HCT116 (cell line): Measurements from ENCODE around the gene BEST4. TPM values are rescaled to one million over a fixed set of nuclear protein-coding genes. Genes with fewer than 3 reads are reported as not detected.
A peak's percentile ranks its signal among the peaks of the same experiment; 100 is the strongest.

ENCODE experiments used
- ATAC-seq: fragments of 200-7000 bp; cut with Tn5 transposase; 2 replicates; pipeline ENCODE4 v1.9.1; 2020; ENCODE audit warnings: mild to moderate bottlenecking, moderate library complexity
- BruUV-seq: library from RNA; stranded (reverse); fragments of 400-500 nt; replicated peaks from 2 replicates; lab custom pipeline; 2021; lab: Mats Ljungman, UMichigan
- CTCF ChIA-PET: fragments of 300-600 bp; sonication (Branson Sonifier 250); formaldehyde crosslinking; loops from one replicate; lab custom pipeline; 2021; ENCODE audit warnings: antibody characterized with exemption; lab: Charles Lee
- POLR2A ChIA-PET: fragments of 300-600, 350-600 bp; sonication (Branson Sonifier 250); formaldehyde crosslinking; loops from one replicate; lab custom pipeline; 2021; ENCODE audit warnings: antibody characterized with exemption; lab: Charles Lee
- RAD21 ChIA-PET, 2 experiments: fragments of 300-600 bp; sonication (Branson Sonifier 250); formaldehyde crosslinking; loops; one replicate each; lab custom pipeline; 2023; ENCODE audit warnings: low total read pairs in 2 of 2; ENCODE audit not compliant: uncharacterized antibody in 2 of 2, unreplicated experiment in 2 of 2, low non-redundant PET in 1 of 2; lab: Charles Lee
- DNase-seq: peaks from one replicate; pipeline ENCODE4 v3.0.0-alpha.2; 2010; ENCODE audit warnings: low read depth, low spot score
- H2AFZ ChIP-seq: fragments of 200-600 bp; shearing (Covaris generic), sonication (generic); 2 replicates; pipeline ENCODE4 v1.6.1; 2017; ENCODE audit warnings: low read depth, mixed run types, mixed read lengths, antibody characterized with exemption, low read length; ENCODE audit not compliant: poor library complexity, severe bottlenecking
- H3K27ac ChIP-seq: 2 replicates; pipeline ENCODE4 v1.5.1; 2012; ENCODE audit warnings: low read depth, low read length
- H3K27me3 ChIP-seq: fragments of 200-600 bp; sonication (generic); 2 replicates; pipeline ENCODE4 v1.6.1; 2016; ENCODE audit warnings: mixed run types, low read length, mixed read lengths; ENCODE audit not compliant: insufficient read depth
- H3K36me3 ChIP-seq, 2 experiments: fragments of 200-500 bp in 1 of 2; fragments of 200-600 bp in 1 of 2; sonication (Bioruptor generic) in 1 of 2; sonication (generic) in 1 of 2; 2 replicates each; pipeline versions ENCODE4 v1.5.1 to v1.6.1; 2014 to 2016; ENCODE audit warnings: low read length in 2 of 2, inconsistent platforms in 1 of 2, mixed read lengths in 1 of 2, mixed run types in 1 of 2; ENCODE audit not compliant: insufficient read depth in 2 of 2, control insufficient read depth in 1 of 2
- H3K4me1 ChIP-seq, 2 experiments: fragments of 200-600 bp in 1 of 2; sonication (generic) in 1 of 2; 2 replicates each; pipeline versions ENCODE4 v1.5.1 to v1.6.1; 2012 to 2017; ENCODE audit warnings: low read length in 2 of 2, inconsistent platforms in 1 of 2, mild to moderate bottlenecking in 1 of 2, mixed read lengths in 1 of 2, mixed run types in 1 of 2, moderate library complexity in 1 of 2; ENCODE audit not compliant: insufficient read depth in 2 of 2, control insufficient read depth in 1 of 2
- H3K4me2 ChIP-seq: fragments of 200-600 bp; sonication (generic); 2 replicates; pipeline ENCODE4 v1.6.1; 2017; ENCODE audit warnings: mixed run types, low read length, mixed read lengths
- H3K4me3 ChIP-seq, 2 experiments: fragments of 200-600 bp in 1 of 2; sonication (generic) in 1 of 2; replicated peaks in 1 of 2; 2 replicates each; pipeline ENCODE4 v1.5.1; 2011 to 2016; ENCODE audit warnings: low read length in 2 of 2, control low read depth in 1 of 2, low read depth in 1 of 2, mild to moderate bottlenecking in 1 of 2, mixed read lengths in 1 of 2, mixed run types in 1 of 2
- H3K79me2 ChIP-seq: fragments of 200-600 bp; sonication (generic); 2 replicates; pipeline ENCODE4 v1.6.1; 2017; ENCODE audit warnings: mild to moderate bottlenecking, mixed run types, low read length, moderate library complexity, mixed read lengths; ENCODE audit not compliant: insufficient read depth
- H3K9ac ChIP-seq: fragments of 200-600 bp; sonication (generic); 2 replicates; pipeline ENCODE4 v1.6.1; 2016; ENCODE audit warnings: low read length, mixed read lengths
- H3K9me2 ChIP-seq: fragments of 200-600 bp; sonication (generic), shearing (Covaris generic); 2 replicates; pipeline ENCODE4 v1.6.1; 2017; ENCODE audit warnings: mixed run types, mild to moderate bottlenecking, moderate library complexity; ENCODE audit not compliant: insufficient read depth
- H3K9me3 ChIP-seq, 2 experiments: fragments of 200-500 bp in 1 of 2; fragments of 200-600 bp in 1 of 2; sonication (Bioruptor generic) in 1 of 2; sonication (generic) in 1 of 2; 2 replicates each; pipeline ENCODE4 v1.6.1; 2014 to 2017; ENCODE audit warnings: low read length in 2 of 2, mixed read lengths in 2 of 2, inconsistent platforms in 1 of 2, low read depth in 1 of 2, mild to moderate bottlenecking in 1 of 2, mixed run types in 1 of 2, moderate library complexity in 1 of 2; ENCODE audit not compliant: control insufficient read depth in 1 of 2, insufficient read depth in 1 of 2
- H4K20me1 ChIP-seq: fragments of 200-600 bp; sonication (generic), shearing (Covaris generic); 2 replicates; pipeline ENCODE4 v1.6.1; 2017; ENCODE audit warnings: mixed run types, mild to moderate bottlenecking, moderate library complexity; ENCODE audit not compliant: insufficient read depth
- ATF3 ChIP-seq: IDR thresholded peaks from 2 replicates; pipeline ENCODE4 v1.6.1; 2012
- CEBPB ChIP-seq: IDR thresholded peaks from 2 replicates; pipeline ENCODE4 v1.6.1; 2012; ENCODE audit warnings: low read depth
- EGR1 ChIP-seq: IDR thresholded peaks from 2 replicates; pipeline ENCODE4 v1.6.1; 2012; ENCODE audit warnings: low read depth
- POLR2A ChIP-seq: IDR thresholded peaks from 2 replicates; pipeline ENCODE4 v1.7.0; 2011; ENCODE audit warnings: borderline replicate concordance; ENCODE audit not compliant: insufficient read depth, insufficient read length; ENCODE audit errors: extremely low read depth
- SIN3A ChIP-seq: IDR thresholded peaks from 2 replicates; pipeline ENCODE4 v1.6.1; 2012; ENCODE audit warnings: low read depth
- ZBTB33 ChIP-seq: IDR thresholded peaks from 2 replicates; pipeline ENCODE4 v1.6.1; 2011; ENCODE audit warnings: mild to moderate bottlenecking, low read length, moderate library complexity; ENCODE audit not compliant: insufficient replicate concordance; ENCODE audit errors: extremely low read depth
- ZFX ChIP-seq: fragments of 450-650 bp; IDR thresholded peaks from 2 replicates; pipeline ENCODE4 v1.6.1; 2017
- intact Hi-C: fragments of 100-400 bp; cut with micrococcal nuclease; formaldehyde crosslinking; loops from 2 replicates; pipeline ENCODE4 v1.10.0; 2022
- total RNA-seq: library from RNA; stranded (reverse); gene quantifications from one replicate; pipeline ENCODE4 v1.2.1, GENCODE V29; 2021; ENCODE audit not compliant: unreplicated experiment
- TF ChIP-seq, protein P1 (sequence below), 3 experiments: fragments of 200-600 bp in 1 of 3; sonication (generic) in 1 of 3; IDR thresholded peaks in 2 of 3; conservative IDR thresholded peaks in 1 of 3; 2 replicates each; pipeline ENCODE4 v1.5.1; 2012 to 2017; ENCODE audit warnings: low read depth in 2 of 3, low read length in 2 of 3, antibody characterized with exemption in 1 of 3, borderline replicate concordance in 1 of 3, control low read depth in 1 of 3, mild to moderate bottlenecking in 1 of 3, mixed read lengths in 1 of 3, mixed run types in 1 of 3, moderate library complexity in 1 of 3; ENCODE audit not compliant: insufficient read depth in 1 of 3

Gene BEST4
- total RNA-seq, 1 experiment from 2014 or later: 0.52 TPM

- Histone ChIP-seq H3K4me3 (peak within 1 kb of the TSS; percentile 30 to 32), H2AFZ (no peak within 1 kb of the TSS), H3K4me2 (peak within 1 kb of the TSS; percentile 68), H3K9me3 (no peaks in the 10 kb centered on the region), H3K27me3 (no peaks in the 10 kb centered on the region), H3K79me2 (peaks cover 21% of the 10 kb centered on the region; the same call in 1 of the 2 replicates), H3K4me1 (peaks cover 58 to 87% of the 10 kb centered on the region in 2 experiments), H4K20me1 (no peaks in the 10 kb centered on the region), H3K9ac (peak within 1 kb of the TSS; percentile 73), H3K27ac (peak within 1 kb of the TSS; percentile 98), H3K36me3 (peaks cover 2 to 31% of the 10 kb centered on the region in 2 experiments; a peak in 3 of 4 replicates), H3K9me2 (no peaks in the 10 kb centered on the region)
- intact Hi-C loops: no loop called here
- ChIA-PET CTCF (interaction anchor here (1.0 to 2.3 kb wide), 5 partner anchors 8 to 23 kb away, joined by 3 to 10 read pairs (median 4); partner anchors contain the start of gene PLK3), POLR2A (interaction anchor here (0.8 to 8.0 kb wide), 10 partner anchors 8 to 203 kb away, joined by 3 to 200 read pairs (median 9); partner anchors contain the start of genes HECTD3, PLK3, RNU5D-1 and RPS8), RAD21 (interaction anchor here in 1 of 2 experiments (1.0 kb wide), 1 partner anchor 8 kb away, joined by 3 read pairs; the partner anchor contains the start of gene PLK3)
- TF ChIP-seq CEBPB: no peak
- TF ChIP-seq, protein P1, sequence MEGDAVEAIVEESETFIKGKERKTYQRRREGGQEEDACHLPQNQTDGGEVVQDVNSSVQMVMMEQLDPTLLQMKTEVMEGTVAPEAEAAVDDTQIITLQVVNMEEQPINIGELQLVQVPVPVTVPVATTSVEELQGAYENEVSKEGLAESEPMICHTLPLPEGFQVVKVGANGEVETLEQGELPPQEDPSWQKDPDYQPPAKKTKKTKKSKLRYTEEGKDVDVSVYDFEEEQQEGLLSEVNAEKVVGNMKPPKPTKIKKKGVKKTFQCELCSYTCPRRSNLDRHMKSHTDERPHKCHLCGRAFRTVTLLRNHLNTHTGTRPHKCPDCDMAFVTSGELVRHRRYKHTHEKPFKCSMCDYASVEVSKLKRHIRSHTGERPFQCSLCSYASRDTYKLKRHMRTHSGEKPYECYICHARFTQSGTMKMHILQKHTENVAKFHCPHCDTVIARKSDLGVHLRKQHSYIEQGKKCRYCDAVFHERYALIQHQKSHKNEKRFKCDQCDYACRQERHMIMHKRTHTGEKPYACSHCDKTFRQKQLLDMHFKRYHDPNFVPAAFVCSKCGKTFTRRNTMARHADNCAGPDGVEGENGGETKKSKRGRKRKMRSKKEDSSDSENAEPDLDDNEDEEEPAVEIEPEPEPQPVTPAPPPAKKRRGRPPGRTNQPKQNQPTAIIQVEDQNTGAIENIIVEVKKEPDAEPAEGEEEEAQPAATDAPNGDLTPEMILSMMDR (IDR thresholded peaks at IDR 0.05 in 2 of 3, conservative IDR thresholded peaks at IDR 0.05 in 1 of 3; ENCODE audit: borderline replicate concordance in 1 of 3, insufficient read depth in 1 of 3, low read depth in 2 of 3, low read length in 2 of 3): no peak
- peak; percentile 60 for TF ChIP-seq ZFX
- TF ChIP-seq SIN3A: no peak
- no peak for TF ChIP-seq ZBTB33
- TF ChIP-seq POLR2A: peak; percentile 5
- TF ChIP-seq ATF3: no peak
- no peak for TF ChIP-seq EGR1
- no TSS peak for BruUV-seq
- DNase-seq: no peak
- peak; percentile 28 for ATAC-seq
Measured at GRCh38 chr1:44808063-44808937, 20.3 kb upstream of the BEST4 start, which contains the start of gene BTBD19. Gene BTBD19 (plus strand): TSS chr1:44808523. CDS start chr1:44808821, 298 bp downstream.
